ENCODE measurements around the gene RGN. TPM values are rescaled to one million over a fixed set of nuclear protein-coding genes. Genes with fewer than 3 reads are reported as not detected.
A peak's percentile ranks its signal among the peaks of the same experiment; 100 is the strongest.
"Not testable (repeated sequence)": the region's sequence is repeated elsewhere in the genome, so short reads cannot be mapped to it uniquely, and the experiment has no call there.

RGN gene
- total RNA-seq, 2 experiments from 2014 or later, result not detected

GRCh38 chrX:47129899-47130358 lies 51.7 kb downstream of the RGN start:
- no peaks in the 10 kb centered on the region for H3K9me3 Mint-ChIP-seq
- CTCF ChIA-PET, result interaction anchor here (2.3 kb wide), 1 partner anchor 15 kb away, joined by 6 read pairs; the partner anchor contains the start of genes NDUFB11 and RBM10
- peaks cover 5% of the 10 kb centered on the region for H3K4me1 Mint-ChIP-seq (ENCODE audit: low read depth)
- DNase-seq, result no peak
- H3K27me3 Mint-ChIP-seq (ENCODE audit: low read depth), result no peaks in the 10 kb centered on the region
- H3K27ac Mint-ChIP-seq, result peak overlapping the region; percentile 98
- intact Hi-C loops (cut with micrococcal nuclease), result loop anchor here (1.0 to 2.0 kb wide), 5 partner anchors 14 to 683 kb away; partner anchors contain the start of genes NDUFB11 and ZNF41
- H3K36me3 Mint-ChIP-seq (ENCODE audit: low read depth), result no peaks in the 10 kb centered on the region
- H3K4me3 Mint-ChIP-seq, result peak overlapping the region; percentile 99

- no peak overlapping the region for H3K27ac Mint-ChIP-seq
- H3K36me3 Mint-ChIP-seq (ENCODE audit: low read depth), result no peaks in the 10 kb centered on the region
- CTCF ChIA-PET, result no interaction called here
- intact Hi-C loops (cut with micrococcal nuclease), result no loop called here
- H3K27me3 Mint-ChIP-seq (ENCODE audit: low read depth), result no peaks in the 10 kb centered on the region
- peaks cover 3% of the 10 kb centered on the region for H3K4me1 Mint-ChIP-seq (ENCODE audit: low read depth)
- no peaks in the 10 kb centered on the region for H3K9me3 Mint-ChIP-seq
- no peak overlapping the region for H3K4me3 Mint-ChIP-seq
- no peak for DNase-seq
These were observed 55.2 kb downstream of the RGN start for GRCh38 chrX:47133493-47133892.

- H3K4me1 Mint-ChIP-seq (ENCODE audit: low read depth); intact Hi-C loops (cut with micrococcal nuclease); DNase-seq; H3K27ac Mint-ChIP-seq; H3K9me3 Mint-ChIP-seq; H3K4me3 Mint-ChIP-seq; H3K36me3 Mint-ChIP-seq (ENCODE audit: low read depth); H3K27me3 Mint-ChIP-seq (ENCODE audit: low read depth); CTCF ChIA-PET: not testable (repeated sequence)
These were observed 57.4 kb downstream of the RGN start for GRCh38 chrX:47135650-47136049.

GRCh38 chrX:47138171-47138570 lies 59.9 kb downstream of the RGN start:
- Mint-ChIP-seq H3K36me3 (ENCODE audit: low read depth) (peaks cover 8% of the 10 kb centered on the region), H3K9me3 (no peaks in the 10 kb centered on the region), H3K27me3 (ENCODE audit: low read depth) (no peaks in the 10 kb centered on the region), H3K27ac (no peak overlapping the region), H3K4me3 (no peak overlapping the region), H3K4me1 (ENCODE audit: low read depth) (peaks cover 14% of the 10 kb centered on the region)
- DNase-seq, result no peak
- CTCF ChIA-PET, result no interaction called here
- intact Hi-C loops (cut with micrococcal nuclease), result no loop called here

Other genes starting within 250 kb of the RGN start
- 1 to 10 TPM; 4.0 to 4.2 TPM for gene RP2, start 241.4 kb upstream of the RGN start, total RNA-seq
- 1 to 10 TPM; 1.4 TPM for gene JADE3, start 166.0 kb upstream of the RGN start, total RNA-seq
- 10 to 100 TPM; 85.8 to 87.2 TPM for gene NDUFB11, start 66.3 kb downstream of the RGN start, total RNA-seq
- gene RBM10, start 66.8 kb downstream of the RGN start, total RNA-seq, result 10 to 100 TPM; 65.4 to 65.5 TPM
- gene UBA1, start 115.4 kb downstream of the RGN start, total RNA-seq, result 100 to 1,000 TPM; 246 to 251 TPM
- 10 to 100 TPM; 85.3 to 88.3 TPM for gene CDK16, start 140.2 kb downstream of the RGN start, total RNA-seq
- 10 to 100 TPM; 12.2 to 12.4 TPM for gene USP11, start 154.6 kb downstream of the RGN start, total RNA-seq